ENCODE measurements around the gene PCLO.

DNA sequence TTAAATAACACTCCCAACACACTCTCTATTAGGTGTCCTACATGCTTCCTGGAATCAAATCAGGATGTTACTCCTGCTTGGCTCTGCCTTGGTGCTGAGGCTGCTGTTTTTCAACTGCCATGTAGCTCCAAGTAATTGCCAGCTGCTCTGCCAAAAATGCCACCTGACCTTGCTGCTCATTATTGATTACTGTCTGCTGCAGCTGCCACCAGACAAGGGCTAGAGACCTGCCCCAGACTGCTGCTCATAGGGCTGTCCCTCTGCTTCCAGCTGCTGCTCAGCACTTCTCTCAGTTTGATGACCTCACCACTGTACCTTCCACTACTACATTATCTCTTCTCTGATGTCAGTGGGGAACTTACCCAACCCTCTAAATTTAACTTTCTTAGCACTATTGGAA lies 102.5 kb downstream of the PCLO start:
- TF ChIP-seq, protein P1, sequence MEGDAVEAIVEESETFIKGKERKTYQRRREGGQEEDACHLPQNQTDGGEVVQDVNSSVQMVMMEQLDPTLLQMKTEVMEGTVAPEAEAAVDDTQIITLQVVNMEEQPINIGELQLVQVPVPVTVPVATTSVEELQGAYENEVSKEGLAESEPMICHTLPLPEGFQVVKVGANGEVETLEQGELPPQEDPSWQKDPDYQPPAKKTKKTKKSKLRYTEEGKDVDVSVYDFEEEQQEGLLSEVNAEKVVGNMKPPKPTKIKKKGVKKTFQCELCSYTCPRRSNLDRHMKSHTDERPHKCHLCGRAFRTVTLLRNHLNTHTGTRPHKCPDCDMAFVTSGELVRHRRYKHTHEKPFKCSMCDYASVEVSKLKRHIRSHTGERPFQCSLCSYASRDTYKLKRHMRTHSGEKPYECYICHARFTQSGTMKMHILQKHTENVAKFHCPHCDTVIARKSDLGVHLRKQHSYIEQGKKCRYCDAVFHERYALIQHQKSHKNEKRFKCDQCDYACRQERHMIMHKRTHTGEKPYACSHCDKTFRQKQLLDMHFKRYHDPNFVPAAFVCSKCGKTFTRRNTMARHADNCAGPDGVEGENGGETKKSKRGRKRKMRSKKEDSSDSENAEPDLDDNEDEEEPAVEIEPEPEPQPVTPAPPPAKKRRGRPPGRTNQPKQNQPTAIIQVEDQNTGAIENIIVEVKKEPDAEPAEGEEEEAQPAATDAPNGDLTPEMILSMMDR (conservative IDR thresholded peaks at IDR 0.05; ENCODE audit: low read length): no peak
- no peak for TF ChIP-seq EZH2phosphoT487 (IDR thresholded peaks at IDR 0.05; ENCODE audit: borderline replicate concordance, low read depth, low read length)
